Measurements from ENCODE around the gene SPAG5.

DNA sequence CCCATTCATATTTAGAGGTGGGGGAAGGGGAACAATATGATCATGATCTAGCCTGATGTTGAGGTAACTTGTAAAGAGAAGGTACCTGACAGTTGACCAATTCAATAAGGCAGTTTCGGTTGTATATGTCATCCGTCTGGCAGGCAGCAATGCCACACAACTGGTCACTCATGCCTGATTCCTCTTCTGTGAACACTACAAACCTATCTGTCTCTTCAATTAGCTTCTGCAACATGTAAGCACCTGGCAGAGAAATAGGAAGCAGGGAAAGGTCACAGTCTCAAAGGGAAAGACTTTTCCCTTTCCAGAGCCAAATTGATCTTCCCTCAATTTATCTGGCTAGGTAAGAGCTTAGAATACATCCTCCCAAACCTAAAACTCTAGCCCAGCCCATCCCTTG lies 25.3 kb upstream of the SPAG5 start:
- TF ChIP-seq, protein P1, sequence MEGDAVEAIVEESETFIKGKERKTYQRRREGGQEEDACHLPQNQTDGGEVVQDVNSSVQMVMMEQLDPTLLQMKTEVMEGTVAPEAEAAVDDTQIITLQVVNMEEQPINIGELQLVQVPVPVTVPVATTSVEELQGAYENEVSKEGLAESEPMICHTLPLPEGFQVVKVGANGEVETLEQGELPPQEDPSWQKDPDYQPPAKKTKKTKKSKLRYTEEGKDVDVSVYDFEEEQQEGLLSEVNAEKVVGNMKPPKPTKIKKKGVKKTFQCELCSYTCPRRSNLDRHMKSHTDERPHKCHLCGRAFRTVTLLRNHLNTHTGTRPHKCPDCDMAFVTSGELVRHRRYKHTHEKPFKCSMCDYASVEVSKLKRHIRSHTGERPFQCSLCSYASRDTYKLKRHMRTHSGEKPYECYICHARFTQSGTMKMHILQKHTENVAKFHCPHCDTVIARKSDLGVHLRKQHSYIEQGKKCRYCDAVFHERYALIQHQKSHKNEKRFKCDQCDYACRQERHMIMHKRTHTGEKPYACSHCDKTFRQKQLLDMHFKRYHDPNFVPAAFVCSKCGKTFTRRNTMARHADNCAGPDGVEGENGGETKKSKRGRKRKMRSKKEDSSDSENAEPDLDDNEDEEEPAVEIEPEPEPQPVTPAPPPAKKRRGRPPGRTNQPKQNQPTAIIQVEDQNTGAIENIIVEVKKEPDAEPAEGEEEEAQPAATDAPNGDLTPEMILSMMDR (IDR thresholded peaks at IDR 0.05; ENCODE audit: insufficient read depth, low read length): no peak
- TF ChIP-seq SPI1 (IDR thresholded peaks at IDR 0.05; ENCODE audit: borderline replicate concordance, low read depth) (no peak), POLR2AphosphoS5 (IDR thresholded peaks at IDR 0.05; ENCODE audit: low read depth) (no peak), GABPA (IDR thresholded peaks at IDR 0.05; ENCODE audit: low read depth) (no peak)
- TF ChIP-seq, protein P2, sequence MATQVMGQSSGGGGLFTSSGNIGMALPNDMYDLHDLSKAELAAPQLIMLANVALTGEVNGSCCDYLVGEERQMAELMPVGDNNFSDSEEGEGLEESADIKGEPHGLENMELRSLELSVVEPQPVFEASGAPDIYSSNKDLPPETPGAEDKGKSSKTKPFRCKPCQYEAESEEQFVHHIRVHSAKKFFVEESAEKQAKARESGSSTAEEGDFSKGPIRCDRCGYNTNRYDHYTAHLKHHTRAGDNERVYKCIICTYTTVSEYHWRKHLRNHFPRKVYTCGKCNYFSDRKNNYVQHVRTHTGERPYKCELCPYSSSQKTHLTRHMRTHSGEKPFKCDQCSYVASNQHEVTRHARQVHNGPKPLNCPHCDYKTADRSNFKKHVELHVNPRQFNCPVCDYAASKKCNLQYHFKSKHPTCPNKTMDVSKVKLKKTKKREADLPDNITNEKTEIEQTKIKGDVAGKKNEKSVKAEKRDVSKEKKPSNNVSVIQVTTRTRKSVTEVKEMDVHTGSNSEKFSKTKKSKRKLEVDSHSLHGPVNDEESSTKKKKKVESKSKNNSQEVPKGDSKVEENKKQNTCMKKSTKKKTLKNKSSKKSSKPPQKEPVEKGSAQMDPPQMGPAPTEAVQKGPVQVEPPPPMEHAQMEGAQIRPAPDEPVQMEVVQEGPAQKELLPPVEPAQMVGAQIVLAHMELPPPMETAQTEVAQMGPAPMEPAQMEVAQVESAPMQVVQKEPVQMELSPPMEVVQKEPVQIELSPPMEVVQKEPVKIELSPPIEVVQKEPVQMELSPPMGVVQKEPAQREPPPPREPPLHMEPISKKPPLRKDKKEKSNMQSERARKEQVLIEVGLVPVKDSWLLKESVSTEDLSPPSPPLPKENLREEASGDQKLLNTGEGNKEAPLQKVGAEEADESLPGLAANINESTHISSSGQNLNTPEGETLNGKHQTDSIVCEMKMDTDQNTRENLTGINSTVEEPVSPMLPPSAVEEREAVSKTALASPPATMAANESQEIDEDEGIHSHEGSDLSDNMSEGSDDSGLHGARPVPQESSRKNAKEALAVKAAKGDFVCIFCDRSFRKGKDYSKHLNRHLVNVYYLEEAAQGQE (IDR thresholded peaks at IDR 0.05; ENCODE audit: insufficient replicate concordance, low read depth): no peak

Measured in HL-60 (cell line).